ENCODE results near the gene FAM47E. TPM values are rescaled to one million over a fixed set of nuclear protein-coding genes. Genes with fewer than 3 reads are reported as not detected.

The FAM47E gene
- total and polyA plus RNA-seq, 2 of the 8 experiments (the other 6 are each of a cell fraction or from before 2014, with no cell fraction given), result 1.3 to 1.4 TPM

GRCh38 chr4:76306882-76307659 lies 55.5 kb downstream of the FAM47E start:
- no peaks in the 10 kb centered on the region; a peak in 1 of 7 replicates for H3K4me1 ChIP-seq (replicated peaks in 1 of 4; ENCODE audit: control insufficient read depth in 3 of 4, insufficient read depth in 4 of 4, low read length in 3 of 4)
- H3K14ac ChIP-seq (ENCODE audit: insufficient read length), result no peak overlapping the region
- peak; percentile 44 to 85 for DNase-seq (ENCODE audit: low read depth in 1 of 2, low spot score in 2 of 2)
- H3K18ac ChIP-seq (ENCODE audit: extremely low read depth, low read length), result peak overlapping the region; percentile 51; the same call in 1 of the 2 replicates
- H3K23ac ChIP-seq (ENCODE audit: insufficient read length), result no peak overlapping the region
- H3K4me2 ChIP-seq (ENCODE audit: insufficient read depth in 1 of 2, low read depth in 2 of 2, low read length in 2 of 2), result peak overlapping the region; percentile 74 to 84
- peak overlapping the region; percentile 20 for H4K5ac ChIP-seq (ENCODE audit: insufficient read length, low read depth, low read length)
- H4K20me1 ChIP-seq (replicated peaks in 1 of 2; ENCODE audit: control insufficient read depth in 1 of 2, insufficient read depth in 2 of 2, low read length in 2 of 2), result peaks cover 0 to 1% of the 10 kb centered on the region in 2 experiments
- H3K27me3 ChIP-seq (replicated peaks in 1 of 4; ENCODE audit: control insufficient read depth in 3 of 4, extremely low read depth in 1 of 4, insufficient read depth in 3 of 4, low read length in 3 of 4), result peaks cover 2 to 17% (median 11%) of the 10 kb centered on the region in 4 experiments
- no peak overlapping the region for H3K56ac ChIP-seq (replicated peaks; ENCODE audit: insufficient read length, low read depth, low read length)
- CTCF ChIA-PET (ENCODE audit: partially characterized antibody), result interaction anchor here (0.6 to 4.4 kb wide), 23 partner anchors 11 to 652 kb away, joined by 3 to 35 read pairs (median 3); no protein-coding TSS in a partner anchor
- H3K36me3 ChIP-seq (ENCODE audit: control insufficient read depth in 2 of 4, insufficient read depth in 4 of 4, low read length in 3 of 4), result peaks cover 0 to 4% (median 0%) of the 10 kb centered on the region in 4 experiments; a peak in 2 of 8 replicates
- H3K27ac ChIP-seq (ENCODE audit: low read depth, low read length), result no peak overlapping the region
- H2BK5ac ChIP-seq (ENCODE audit: low read depth, low read length), result peak overlapping the region; percentile 47; the same call in 1 of the 2 replicates
- no peak overlapping the region for H2BK120ac ChIP-seq (replicated peaks; ENCODE audit: low read depth, low read length)
- H3K9me3 ChIP-seq (ENCODE audit: insufficient read depth in 2 of 2, low read depth in 1 of 2, low read length in 1 of 2), result no peaks in the 10 kb centered on the region
- no peaks in the 10 kb centered on the region for H3K79me2 ChIP-seq (ENCODE audit: control insufficient read depth in 1 of 2, insufficient read depth in 2 of 2, low read length in 2 of 2)
- H4K91ac ChIP-seq (replicated peaks; ENCODE audit: insufficient read length, low read length), result no peak overlapping the region
- H3K4me3 ChIP-seq (ENCODE audit: extremely low read depth in 1 of 4, insufficient read depth in 2 of 4, low read depth in 3 of 4, low read length in 4 of 4), result peak overlapping the region; percentile 60 to 81 (median 72)
- POLR2A ChIA-PET (ENCODE audit: partially characterized antibody), result interaction anchor here (0.6 to 2.1 kb wide), 9 partner anchors 10 to 192 kb away, joined by 3 to 6 read pairs (median 3); partner anchors contain the start of genes NUP54 and SCARB2
- peak overlapping the region; percentile 63; the same call in 1 of the 2 replicates for H2AFZ ChIP-seq (ENCODE audit: low read length)
- WGBS, 2 experiments (ENCODE audit: extremely low coverage in 1 of 2, insufficient coverage in 1 of 2, insufficient read length in 1 of 2, insufficient replicate concordance in 2 of 2, low coverage in 1 of 2, low lambda C conversion rate in 2 of 2, missing lambda C conversion rate in 1 of 2), result 5% methylated on average over 36 of the region's 37 CpGs; no CpG with 5 or more reads in 1 of the 2 experiments
- peaks cover 8% of the 10 kb centered on the region; the same call in 1 of the 2 replicates for H3K23me2 ChIP-seq (ENCODE audit: low read depth, low read length)
- H3K9ac ChIP-seq (replicated peaks in 1 of 4; ENCODE audit: extremely low read depth in 1 of 4, low read depth in 3 of 4, low read length in 3 of 4), result peak overlapping the region in 2 of 4 experiments; percentile 52 to 58; a peak in 4 of 7 replicates
- H4K8ac ChIP-seq (ENCODE audit: extremely low read depth, insufficient read depth, low read length), result peak overlapping the region; percentile 62
- H3K79me1 ChIP-seq (ENCODE audit: low read depth, low read length), result no peaks in the 10 kb centered on the region
- peak overlapping the region; percentile 62 for H3K4ac ChIP-seq (replicated peaks; ENCODE audit: insufficient read length, low read depth, low read length)
- peak overlapping the region; percentile 73; the same call in 1 of the 2 replicates for H2BK15ac ChIP-seq (ENCODE audit: low read length)
- H2BK20ac ChIP-seq (ENCODE audit: low read length), result no peak overlapping the region
- no peak overlapping the region for H2BK12ac ChIP-seq (ENCODE audit: low read depth, low read length)
- no peak for FAIRE-seq
- H2AK5ac ChIP-seq (ENCODE audit: low read depth, low read length), result no peak overlapping the region
- TF ChIP-seq PHF8 (conservative IDR thresholded peaks at IDR 0.05; ENCODE audit: low read depth, low read length) (no peak), HDAC6 (IDR thresholded peaks at IDR 0.05; ENCODE audit: low read depth, low read length) (no peak), RAD21 (IDR thresholded peaks at IDR 0.05 in 1 of 2, conservative IDR thresholded peaks at IDR 0.05 in 1 of 2; ENCODE audit: low read depth in 2 of 2, low read length in 2 of 2) (peak; percentile 47 to 57), CEBPB (IDR thresholded peaks at IDR 0.05; ENCODE audit: low read depth, low read length) (no peak), GABPA (IDR thresholded peaks at IDR 0.05; ENCODE audit: borderline replicate concordance, insufficient read depth, low read length) (0 out of 2 replicates have a peak, but pooled peaks have one; percentile 37), SIN3A (conservative IDR thresholded peaks at IDR 0.05 in 1 of 2, IDR thresholded peaks at IDR 0.05 in 1 of 2; ENCODE audit: low read depth in 1 of 2, low read length in 2 of 2) (peak in 1 of 2 experiments; percentile 21; a peak in 1 of 4 replicates)
- TF ChIP-seq, protein P1, sequence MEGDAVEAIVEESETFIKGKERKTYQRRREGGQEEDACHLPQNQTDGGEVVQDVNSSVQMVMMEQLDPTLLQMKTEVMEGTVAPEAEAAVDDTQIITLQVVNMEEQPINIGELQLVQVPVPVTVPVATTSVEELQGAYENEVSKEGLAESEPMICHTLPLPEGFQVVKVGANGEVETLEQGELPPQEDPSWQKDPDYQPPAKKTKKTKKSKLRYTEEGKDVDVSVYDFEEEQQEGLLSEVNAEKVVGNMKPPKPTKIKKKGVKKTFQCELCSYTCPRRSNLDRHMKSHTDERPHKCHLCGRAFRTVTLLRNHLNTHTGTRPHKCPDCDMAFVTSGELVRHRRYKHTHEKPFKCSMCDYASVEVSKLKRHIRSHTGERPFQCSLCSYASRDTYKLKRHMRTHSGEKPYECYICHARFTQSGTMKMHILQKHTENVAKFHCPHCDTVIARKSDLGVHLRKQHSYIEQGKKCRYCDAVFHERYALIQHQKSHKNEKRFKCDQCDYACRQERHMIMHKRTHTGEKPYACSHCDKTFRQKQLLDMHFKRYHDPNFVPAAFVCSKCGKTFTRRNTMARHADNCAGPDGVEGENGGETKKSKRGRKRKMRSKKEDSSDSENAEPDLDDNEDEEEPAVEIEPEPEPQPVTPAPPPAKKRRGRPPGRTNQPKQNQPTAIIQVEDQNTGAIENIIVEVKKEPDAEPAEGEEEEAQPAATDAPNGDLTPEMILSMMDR (IDR thresholded peaks at IDR 0.05; ENCODE audit: control extremely low read depth in 1 of 3, insufficient read depth in 1 of 3, low read depth in 1 of 3, low read length in 3 of 3), result peak; percentile 48 to 53 (median 50)

All from H1 (cell line).